ENCODE results near the gene HYAL2.
A peak's percentile ranks its signal among the peaks of the same experiment; 100 is the strongest.

HYAL2 gene

GRCh38 chr3:50355829-50356552 is 33.4 kb upstream of the HYAL2 start:
- H3K27me3 Mint-ChIP-seq: no peaks in the 10 kb centered on the region
- H3K9me3 Mint-ChIP-seq (ENCODE audit: low read depth): no peaks in the 10 kb centered on the region
- peak overlapping the region; percentile 54 for H3K27ac Mint-ChIP-seq
- H3K4me1 Mint-ChIP-seq (ENCODE audit: low read depth): peaks cover 49% of the 10 kb centered on the region
- peaks cover 3% of the 10 kb centered on the region for H3K36me3 Mint-ChIP-seq
- peak overlapping the region; percentile 95 for H3K4me3 Mint-ChIP-seq

- Mint-ChIP-seq H3K9me3 (ENCODE audit: low read depth) (no peaks in the 10 kb centered on the region), H3K4me3 (no peak overlapping the region), H3K36me3 (peaks cover 3% of the 10 kb centered on the region), H3K27me3 (no peaks in the 10 kb centered on the region), H3K4me1 (ENCODE audit: low read depth) (peaks cover 55% of the 10 kb centered on the region), H3K27ac (no peak overlapping the region)
These were observed 32.3 kb upstream of the HYAL2 start for GRCh38 chr3:50354850-50355249.

GRCh38 chr3:50354186-50354764 is 31.7 kb upstream of the HYAL2 start:
- Mint-ChIP-seq H3K4me3 (no peak overlapping the region), H3K27ac (peak overlapping the region; percentile 54), H3K9me3 (ENCODE audit: low read depth) (no peaks in the 10 kb centered on the region), H3K27me3 (no peaks in the 10 kb centered on the region), H3K4me1 (ENCODE audit: low read depth) (peaks cover 57% of the 10 kb centered on the region), H3K36me3 (peaks cover 3% of the 10 kb centered on the region)

- Mint-ChIP-seq H3K4me3 (no peak overlapping the region), H3K27ac (no peak overlapping the region), H3K4me1 (ENCODE audit: low read depth) (peaks cover 63% of the 10 kb centered on the region), H3K36me3 (peaks cover 3% of the 10 kb centered on the region), H3K27me3 (no peaks in the 10 kb centered on the region), H3K9me3 (ENCODE audit: low read depth) (no peaks in the 10 kb centered on the region)
These were observed 30.9 kb upstream of the HYAL2 start for GRCh38 chr3:50353245-50354004.

GRCh38 chr3:50352781-50353180 is 30.2 kb upstream of the HYAL2 start:
- Mint-ChIP-seq H3K27me3 (no peaks in the 10 kb centered on the region), H3K9me3 (ENCODE audit: low read depth) (no peaks in the 10 kb centered on the region), H3K4me1 (ENCODE audit: low read depth) (peaks cover 63% of the 10 kb centered on the region), H3K4me3 (peak overlapping the region; percentile 23), H3K36me3 (no peaks in the 10 kb centered on the region), H3K27ac (no peak overlapping the region)

- H3K4me1 Mint-ChIP-seq (ENCODE audit: low read depth): peaks cover 60% of the 10 kb centered on the region
These were observed 28.8 kb upstream of the HYAL2 start for GRCh38 chr3:50351323-50351697.

GRCh38 chr3:50350527-50351322 is 28.2 kb upstream of the HYAL2 start, which contains the start of the genes CYB561D2 and NPRL2:
Gene CYB561D2 (plus strand): TSS chr3:50350862. CDS start chr3:50351434, 572 bp downstream.
Gene NPRL2 (minus strand): TSS chr3:50350775. CDS start chr3:50350652, 123 bp downstream.
- peak within 1 kb of the TSS; percentile 98 for H3K4me3 Mint-ChIP-seq

More at GRCh38 chr3:50351323-50351697, 28.8 kb upstream of the HYAL2 start:
- H3K4me3 Mint-ChIP-seq: peak overlapping the region; percentile 98
- H3K27ac Mint-ChIP-seq: peak overlapping the region; percentile 97
- no peaks in the 10 kb centered on the region for H3K9me3 Mint-ChIP-seq (ENCODE audit: low read depth)
- H3K27me3 Mint-ChIP-seq: no peaks in the 10 kb centered on the region
- no peaks in the 10 kb centered on the region for H3K36me3 Mint-ChIP-seq

GRCh38 chr3:50350213-50350526 is 27.6 kb upstream of the HYAL2 start:
- H3K4me3 Mint-ChIP-seq: peak overlapping the region; percentile 98
- no peaks in the 10 kb centered on the region for H3K9me3 Mint-ChIP-seq (ENCODE audit: low read depth)
- no peaks in the 10 kb centered on the region for H3K27me3 Mint-ChIP-seq
- H3K27ac Mint-ChIP-seq: peak overlapping the region; percentile 97
- H3K4me1 Mint-ChIP-seq (ENCODE audit: low read depth): peaks cover 62% of the 10 kb centered on the region
- H3K36me3 Mint-ChIP-seq: no peaks in the 10 kb centered on the region

More at GRCh38 chr3:50350527-50351322, 28.2 kb upstream of the HYAL2 start, which contains the start of the genes CYB561D2 and NPRL2:
- Mint-ChIP-seq H3K4me1 (ENCODE audit: low read depth) (peaks cover 64% of the 10 kb centered on the region), H3K27ac (peak within 1 kb of the TSS; percentile 97), H3K36me3 (no peaks in the 10 kb centered on the region), H3K9me3 (ENCODE audit: low read depth) (no peaks in the 10 kb centered on the region), H3K27me3 (no peaks in the 10 kb centered on the region)

- no peaks in the 10 kb centered on the region for H3K9me3 Mint-ChIP-seq (ENCODE audit: low read depth)
- no peaks in the 10 kb centered on the region for H3K36me3 Mint-ChIP-seq
- H3K27ac Mint-ChIP-seq: peak overlapping the region; percentile 66
- H3K27me3 Mint-ChIP-seq: no peaks in the 10 kb centered on the region
- peak overlapping the region; percentile 52 for H3K4me3 Mint-ChIP-seq
- peaks cover 60% of the 10 kb centered on the region for H3K4me1 Mint-ChIP-seq (ENCODE audit: low read depth)
These were observed 24.8 kb upstream of the HYAL2 start for GRCh38 chr3:50347187-50347813.

GRCh38 chr3:50345586-50346234 is 23.2 kb upstream of the HYAL2 start, which contains the start of gene ZMYND10:
Gene ZMYND10 (minus strand): TSS chr3:50345732. CDS start chr3:50345579, 153 bp downstream.
- no peak within 1 kb of the TSS for H3K27ac Mint-ChIP-seq
- H3K27me3 Mint-ChIP-seq: no peaks in the 10 kb centered on the region
- H3K4me1 Mint-ChIP-seq (ENCODE audit: low read depth): peaks cover 54% of the 10 kb centered on the region
- H3K4me3 Mint-ChIP-seq: peak within 1 kb of the TSS; percentile 62
- no peaks in the 10 kb centered on the region for H3K9me3 Mint-ChIP-seq (ENCODE audit: low read depth)
- no peaks in the 10 kb centered on the region for H3K36me3 Mint-ChIP-seq

- Mint-ChIP-seq H3K9me3 (ENCODE audit: low read depth) (no peaks in the 10 kb centered on the region), H3K27ac (no peak overlapping the region), H3K36me3 (no peaks in the 10 kb centered on the region), H3K4me3 (no peak overlapping the region), H3K4me1 (ENCODE audit: low read depth) (peaks cover 50% of the 10 kb centered on the region), H3K27me3 (no peaks in the 10 kb centered on the region)
These were observed 22.5 kb upstream of the HYAL2 start for GRCh38 chr3:50345008-50345407.

- Mint-ChIP-seq H3K4me3 (no peak overlapping the region), H3K27me3 (no peaks in the 10 kb centered on the region), H3K4me1 (ENCODE audit: low read depth) (peaks cover 49% of the 10 kb centered on the region), H3K36me3 (no peaks in the 10 kb centered on the region), H3K9me3 (ENCODE audit: low read depth) (no peaks in the 10 kb centered on the region), H3K27ac (peak overlapping the region; percentile 28)
These were observed 20.5 kb upstream of the HYAL2 start for GRCh38 chr3:50342813-50343633.

- Mint-ChIP-seq H3K27me3 (no peaks in the 10 kb centered on the region), H3K9me3 (ENCODE audit: low read depth) (no peaks in the 10 kb centered on the region), H3K4me1 (ENCODE audit: low read depth) (peaks cover 43% of the 10 kb centered on the region), H3K36me3 (no peaks in the 10 kb centered on the region), H3K4me3 (no peak overlapping the region), H3K27ac (peak overlapping the region; percentile 16)
These were observed 19.6 kb upstream of the HYAL2 start for GRCh38 chr3:50341996-50342650.
